K562 (cell line): ENCODE data around the gene FOXA3. TPM values are rescaled to one million over a fixed set of nuclear protein-coding genes. Genes with fewer than 3 reads are reported as not detected.

Source experiments
- ATAC-seq: fragments of 200-7000 bp; cut with Tn5 transposase; 3 replicates; pipeline ENCODE4 v1.9.1; 2020; ENCODE audit warnings: moderate library complexity
- BruUV-seq: library from RNA; stranded (reverse); fragments of 400-500 nt; replicated peaks from 2 replicates; lab custom pipeline; 2021; lab: Mats Ljungman, UMichigan
- CTCF ChIA-PET: fragments of 300-600 bp; formaldehyde crosslinking; extraction: SDS; loops from one replicate; lab custom pipeline; 2021; ENCODE audit warnings: low intra/inter-chr PET ratio; lab: Yijun Ruan, JAX
- POLR2A ChIA-PET: fragments of 300-600, 350-650 bp; sonication (Branson Sonifier 250); formaldehyde crosslinking; extraction: SDS; loops from one replicate; lab custom pipeline; 2021; ENCODE audit warnings: antibody characterized with exemption, inconsistent platforms; lab: Yijun Ruan, JAX
- DNase-seq, 4 experiments: peaks; one replicate each; pipeline versions ENCODE4 v3.0.0 to v3.0.0-alpha.2; 2011 to 2018; ENCODE audit warnings: low spot score in 3 of 4, mixed read lengths in 3 of 4; ENCODE audit errors: extremely low read depth in 1 of 4
- FAIRE-seq: peaks from 2 replicates; lab custom pipeline; 2011; peaks lifted over from hg19 to GRCh38; lab: Jason Lieb, UNC
- H2AFZ ChIP-seq: 2 replicates; pipeline ENCODE4 v1.6.0; 2011; ENCODE audit warnings: low read depth, low read length, control low read depth, inconsistent platforms
- H3K27ac ChIP-seq: fragments of 200-600 bp; 3 replicates; pipeline ENCODE4 v1.8.0; 2011; ENCODE audit warnings: low read depth, mild to moderate bottlenecking, control low read depth, inconsistent platforms, low read length, moderate library complexity, mixed read lengths; ENCODE audit errors: extremely low read depth
- H3K27me3 ChIP-seq, 2 experiments: fragments of 300-600 bp in 1 of 2; 2 replicates in 1 of 2; 3 replicates in 1 of 2; pipeline versions ENCODE4 v1.6.0 to v1.8.0; 2011; ENCODE audit warnings: inconsistent platforms in 2 of 2, low read length in 2 of 2, mild to moderate bottlenecking in 1 of 2, mixed read lengths in 1 of 2, moderate library complexity in 1 of 2; ENCODE audit not compliant: control insufficient read depth in 2 of 2, insufficient read depth in 2 of 2
- H3K36me3 ChIP-seq: fragments of 300-600 bp; 3 replicates; pipeline ENCODE4 v1.8.0; 2011; ENCODE audit warnings: mild to moderate bottlenecking, low read length, inconsistent platforms; ENCODE audit not compliant: control insufficient read depth, insufficient read depth
- H3K4me1 ChIP-seq, 2 experiments: fragments of 200-600 bp in 1 of 2; replicated peaks in 1 of 2; 2 replicates in 1 of 2; 3 replicates in 1 of 2; pipeline versions ENCODE4 v1.5.1 to v1.8.0; 2011; ENCODE audit warnings: inconsistent platforms in 2 of 2, low read length in 2 of 2, mild to moderate bottlenecking in 1 of 2, mixed read lengths in 1 of 2, moderate library complexity in 1 of 2; ENCODE audit not compliant: control insufficient read depth in 2 of 2, insufficient read depth in 2 of 2
- H3K4me2 ChIP-seq: 2 replicates; pipeline ENCODE4 v1.6.1; 2011; ENCODE audit warnings: low read length, control low read depth, inconsistent platforms, mixed read lengths; ENCODE audit not compliant: insufficient read depth
- H3K4me3 ChIP-seq: fragments of 200-600 bp; sonication (generic), shearing (Covaris generic); 2 replicates; pipeline ENCODE4 v1.5.1; 2016; ENCODE audit warnings: control low read depth, inconsistent platforms
- H3K79me2 ChIP-seq: fragments of 200-600 bp; 3 replicates; pipeline ENCODE4 v1.8.0; 2011; ENCODE audit warnings: low read length, inconsistent platforms; ENCODE audit not compliant: control insufficient read depth, insufficient read depth
- H3K9ac ChIP-seq, 2 experiments: 2 replicates each; pipeline versions ENCODE4 v1.6.0 to v1.6.1; 2011; ENCODE audit warnings: low read depth in 2 of 2, low read length in 2 of 2, control low read depth in 1 of 2, inconsistent platforms in 1 of 2, mild to moderate bottlenecking in 1 of 2, mixed read lengths in 1 of 2; ENCODE audit not compliant: insufficient read depth in 1 of 2
- H3K9me1 ChIP-seq: one replicate; pipeline ENCODE4 v1.6.0; 2011; ENCODE audit warnings: inconsistent platforms, mild to moderate bottlenecking, low read length, moderate library complexity; ENCODE audit not compliant: control insufficient read depth, insufficient read depth
- H3K9me3 ChIP-seq: replicated peaks from 2 replicates; pipeline ENCODE4 v1.5.1; 2011; ENCODE audit warnings: low read depth, low read length, inconsistent platforms; ENCODE audit not compliant: control insufficient read depth, insufficient read depth
- H4K20me1 ChIP-seq: replicated peaks from 2 replicates; pipeline ENCODE4 v1.6.1; 2011; ENCODE audit warnings: low read length, inconsistent platforms, mixed read lengths; ENCODE audit not compliant: control insufficient read depth, insufficient read depth
- AFF4 ChIP-seq: sonication (generic); formaldehyde crosslinking; IDR thresholded peaks from 2 replicates; pipeline ENCODE4 v1.8.0; 2023; ENCODE audit warnings: mild to moderate bottlenecking, missing genetic modification reagents
- ELF1 ChIP-seq: fragments of 200-800 bp; sonication (Bioruptor generic); IDR thresholded peaks from 2 replicates; pipeline ENCODE4 v1.6.1; 2016; ENCODE audit warnings: missing genetic modification characterization, missing compliant biosample characterization
- IFI16 ChIP-seq: fragments of 250-450 bp; sonication (Bioruptor Pico); IDR thresholded peaks from 2 replicates; pipeline ENCODE4 v2.1.2; 2022; ENCODE audit warnings: mild to moderate bottlenecking, inconsistent platforms
- IRF2 ChIP-seq: sonication (generic); formaldehyde crosslinking; IDR thresholded peaks from 2 replicates; pipeline ENCODE4 v1.8.1; 2022; ENCODE audit warnings: mild to moderate bottlenecking, missing genetic modification reagents
- MAZ ChIP-seq, 2 experiments: fragments of 450-650 bp in 1 of 2; sonication (generic) in 1 of 2; formaldehyde crosslinking; IDR thresholded peaks in 1 of 2; conservative IDR thresholded peaks in 1 of 2; 2 replicates each; pipeline versions ENCODE4 v1.4.0 to v1.5.0; 2020; ENCODE audit warnings: mild to moderate bottlenecking in 1 of 2, missing genetic modification reagents in 1 of 2
- NCOA4 ChIP-seq: fragments of 450-650 bp; IDR thresholded peaks from 2 replicates; pipeline ENCODE4 v1.6.1; 2018; ENCODE audit warnings: mild to moderate bottlenecking; ENCODE audit not compliant: partially characterized antibody
- NCOR1 ChIP-seq: fragments of 450-650 bp; IDR thresholded peaks from 2 replicates; pipeline ENCODE4 v1.6.1; 2016; ENCODE audit warnings: mild to moderate bottlenecking, moderate library complexity
- U2AF1 ChIP-seq: fragments of 200-400 bp; formaldehyde crosslinking; optimal IDR thresholded peaks from 2 replicates; pipeline ENCODE3; 2017; ENCODE audit warnings: mild to moderate bottlenecking, low read depth, low read length, moderate library complexity
- WGBS: fragments of 100-300 bp; shearing (Covaris generic); methylation state at CpG from one replicate; pipeline ENCODE4 v1.1.6; 2016; ENCODE audit warnings: low coverage, mixed read lengths; ENCODE audit not compliant: insufficient coverage; ENCODE audit errors: missing lambda C conversion rate; 5-methylcytosine and 5-hydroxymethylcytosine counted together
- in situ Hi-C: fragments of 300-500 bp; cut with MboI; formaldehyde crosslinking; loops from 4 replicates; pipeline ENCODE4 v1.15.0; 2018; ENCODE audit warnings: inconsistent platforms, mixed read lengths
- intact Hi-C: fragments of 100-400 bp; cut with micrococcal nuclease; formaldehyde crosslinking; loops from 2 replicates; pipeline ENCODE4 v1.14.2; 2022
- polyA plus RNA-seq, 8 experiments: library from polyadenylated mRNA; depleted of rRNA in 4 of 8; stranded (reverse) in 5 of 8; unstranded in 3 of 8; fragments of >200 nt; fragmentation: Nextera tagmentation in 2 of 8; fragmentation: Illumina TruSeq in 1 of 8; extraction: Ambion mirVana in 2 of 8; extraction: Trizol in 1 of 8; gene quantifications; 2 replicates each; pipeline versions ENCODE4 v1.2.1 to v1.2.3, GENCODE V29; 2011 to 2014; ENCODE audit warnings: inconsistent platforms in 1 of 8, missing spikeins in 1 of 8
- total RNA-seq, 7 experiments: library from RNA; depleted of rRNA in 6 of 7; stranded (reverse); fragments of >200 nt in 6 of 7; fragmentation: Illumina TruSeq in 2 of 7; extraction: Trizol in 2 of 7; gene quantifications; 2 replicates each; pipeline versions ENCODE4 v1.2.1 to v1.2.3, GENCODE V29; 2011 to 2021; ENCODE audit warnings: low replicate concordance in 1 of 7

FOXA3 gene
- total and polyA plus RNA-seq, 9 of the 15 experiments (the other 6 are each of a cell fraction or from before 2014, with no cell fraction given): 1.3 to 15.5 (median 4.7) TPM

GRCh38 chr19:45822716-45823115 is 41.4 kb upstream of the FOXA3 start:
- CTCF ChIA-PET: no interaction called here
- ATAC-seq: no peak

More at GRCh38 chr19:45822716-45823115, 41.4 kb upstream of the FOXA3 start:
- POLR2A ChIA-PET: interaction anchor here (0.6 to 1.3 kb wide), 4 partner anchors 12 to 39 kb away, joined by 3 to 4 read pairs (median 4); no protein-coding TSS in a partner anchor
- no peak overlapping the region for H3K4me3 ChIP-seq
- BruUV-seq: no TSS peak
- no peaks in the 10 kb centered on the region for H3K27me3 ChIP-seq
- H3K9me1 ChIP-seq: peaks cover 5% of the 10 kb centered on the region
- H3K4me1 ChIP-seq: peaks cover 0 to 20% of the 10 kb centered on the region in 2 experiments; a peak in 3 of 5 replicates
- no peak for TF ChIP-seq IRF2
- no peak for TF ChIP-seq ELF1 (tag)
- no peak for TF ChIP-seq IFI16 (CRISPR knock-in tag)
- no peak for TF ChIP-seq NCOR1
- no peak for TF ChIP-seq NCOA4
- no peak for TF ChIP-seq U2AF1
- TF ChIP-seq AFF4 (CRISPR knock-in tag): no peak
- no peak for TF ChIP-seq MAZ (CRISPR knock-in tag; conservative IDR thresholded peaks at IDR 0.05 in 1 of 2, IDR thresholded peaks at IDR 0.05 in 1 of 2)
- TF ChIP-seq, all 486 proteins: peak for 0
- DNase-seq (no peak), FAIRE-seq (no peak)
- WGBS: 85% methylated on average over 4 of the region's 5 CpGs
- intact Hi-C loops: no loop called here
- no peaks in the 10 kb centered on the region for H3K79me2 ChIP-seq
- H4K20me1 ChIP-seq: peaks cover 13% of the 10 kb centered on the region; the same call in 1 of the 2 replicates
- no peak overlapping the region for H2AFZ ChIP-seq
- peak overlapping the region in 1 of 2 experiments; percentile 32; a peak in 2 of 4 replicates for H3K9ac ChIP-seq
- in situ Hi-C loops: no loop called here
- peaks cover 80% of the 10 kb centered on the region; the same call in 2 of the 3 replicates for H3K36me3 ChIP-seq
- H3K27ac ChIP-seq: no peak overlapping the region
- H3K4me2 ChIP-seq: no peak overlapping the region
- H3K9me3 ChIP-seq: no peaks in the 10 kb centered on the region
